ENCODE data around the gene RPS19. TPM values are rescaled to one million over a fixed set of nuclear protein-coding genes. Genes with fewer than 3 reads are reported as not detected.

RPS19 gene
- total RNA-seq, 1 experiment from 2014 or later: 3,020 TPM

GRCh38 chr19:41850381-41850780 is 9.7 kb upstream of the RPS19 start:
- Histone ChIP-seq H4K20me1 (ENCODE audit: insufficient read depth) (no peaks in the 10 kb centered on the region), H3K4me3 (replicated peaks in 1 of 2; ENCODE audit: low read depth in 1 of 2, low read length in 2 of 2) (no peak overlapping the region), H3K36me3 (ENCODE audit: control insufficient read depth in 1 of 2, insufficient read depth in 2 of 2, low read length in 2 of 2) (no peaks in the 10 kb centered on the region), H3K9me2 (ENCODE audit: insufficient read depth) (no peaks in the 10 kb centered on the region), H3K4me1 (ENCODE audit: control insufficient read depth in 1 of 2, insufficient read depth in 2 of 2, low read length in 2 of 2) (no peaks in the 10 kb centered on the region), H3K27me3 (ENCODE audit: insufficient read depth, low read length) (peaks cover 39% of the 10 kb centered on the region), H3K27ac (ENCODE audit: low read depth, low read length) (no peak overlapping the region), H3K79me2 (ENCODE audit: insufficient read depth, low read length) (no peaks in the 10 kb centered on the region), H2AFZ (ENCODE audit: low read depth, low read length, poor library complexity, severe bottlenecking) (no peak overlapping the region), H3K9me3 (ENCODE audit: control insufficient read depth in 1 of 2, insufficient read depth in 1 of 2, low read depth in 1 of 2, low read length in 2 of 2) (no peaks in the 10 kb centered on the region), H3K9ac (ENCODE audit: low read length) (no peak overlapping the region), H3K4me2 (ENCODE audit: low read length) (no peak overlapping the region)
- ChIA-PET RAD21 (ENCODE audit: low non-redundant PET in 1 of 2, low total read pairs in 2 of 2, uncharacterized antibody in 2 of 2, unreplicated experiment in 2 of 2) (no interaction called here), CTCF (no interaction called here), POLR2A (interaction anchor here (0.9 kb wide), 1 partner anchor 12 kb away, joined by 3 read pairs; no protein-coding TSS in a partner anchor)
- ATAC-seq: no peak
- DNase-seq (ENCODE audit: low read depth, low spot score): no peak
- no TSS peak for BruUV-seq (replicated peaks)
- TF ChIP-seq ZFX (IDR thresholded peaks at IDR 0.05): no peak
- no peak for TF ChIP-seq FOSL1 (IDR thresholded peaks at IDR 0.05; ENCODE audit: low read depth)
- TF ChIP-seq JUND (IDR thresholded peaks at IDR 0.05): no peak
- no peak for TF ChIP-seq POLR2AphosphoS5 (IDR thresholded peaks at IDR 0.05; ENCODE audit: low read depth, low read length)
- no peak for TF ChIP-seq ZNF274 (IDR thresholded peaks at IDR 0.05; ENCODE audit: low read depth, low read length)
- TF ChIP-seq ZBTB33 (IDR thresholded peaks at IDR 0.05; ENCODE audit: extremely low read depth, insufficient replicate concordance, low read length): no peak
- no peak for TF ChIP-seq EGR1 (IDR thresholded peaks at IDR 0.05; ENCODE audit: low read depth)
- TF ChIP-seq CBX3 (IDR thresholded peaks at IDR 0.05; ENCODE audit: low read depth): no peak
- no peak for TF ChIP-seq POLR2A (IDR thresholded peaks at IDR 0.05; ENCODE audit: borderline replicate concordance, extremely low read depth, insufficient read depth, insufficient read length)
- no peak for TF ChIP-seq TCF7L2 (IDR thresholded peaks at IDR 0.05; ENCODE audit: borderline replicate concordance, extremely low read depth, insufficient read depth, insufficient read length)
- no peak for TF ChIP-seq EZH2 (IDR thresholded peaks at IDR 0.05)
- TF ChIP-seq SP1 (IDR thresholded peaks at IDR 0.05; ENCODE audit: low read depth): no peak
- no peak for TF ChIP-seq CEBPB (IDR thresholded peaks at IDR 0.05; ENCODE audit: low read depth)
- TF ChIP-seq SIN3A (IDR thresholded peaks at IDR 0.05; ENCODE audit: low read depth): no peak
- TF ChIP-seq MAX (IDR thresholded peaks at IDR 0.05): no peak
- no peak for TF ChIP-seq RAD21 (IDR thresholded peaks at IDR 0.05; ENCODE audit: low read depth)
- TF ChIP-seq ATF3 (IDR thresholded peaks at IDR 0.05): no peak
- TF ChIP-seq EZH2phosphoT487 (IDR thresholded peaks at IDR 0.05; ENCODE audit: borderline replicate concordance): no peak
- no peak for TF ChIP-seq SRF (IDR thresholded peaks at IDR 0.05; ENCODE audit: low read depth)
- no peak for TF ChIP-seq YY1 (IDR thresholded peaks at IDR 0.05; ENCODE audit: extremely low read depth, insufficient replicate concordance, low read depth, low read length)
- intact Hi-C loops (cut with micrococcal nuclease): no loop called here

Measured in HCT116 (cell line).